ENCODE results near the gene TOB1. TPM values are rescaled to one million over a fixed set of nuclear protein-coding genes. Genes with fewer than 3 reads are reported as not detected.

TOB1 gene
- total and polyA plus RNA-seq, 2 experiments from 2014 or later: 12.1 to 46.9 TPM

GRCh38 chr17:50909765-50910605 lies 43.8 kb upstream of the TOB1 start:
- Histone ChIP-seq H3K27ac (ENCODE audit: low read depth) (no peak overlapping the region), H3K4me1 (ENCODE audit: insufficient read depth) (peaks cover 20% of the 10 kb centered on the region), H3K79me2 (replicated peaks; ENCODE audit: insufficient read depth) (no peaks in the 10 kb centered on the region), H4K20me1 (replicated peaks; ENCODE audit: insufficient read depth) (no peaks in the 10 kb centered on the region), H3K9me2 (ENCODE audit: insufficient read depth) (no peaks in the 10 kb centered on the region), H3K27me3 (ENCODE audit: insufficient read depth) (no peaks in the 10 kb centered on the region), H2AFZ (peak overlapping the region; percentile 90; the same call in 1 of the 2 replicates), H3K36me3 (ENCODE audit: insufficient read depth) (no peaks in the 10 kb centered on the region), H3K4me3 (no peak overlapping the region), H3F3A (replicated peaks; ENCODE audit: low read depth) (no peaks in the 10 kb centered on the region), H3K4me2 (0 out of 2 replicates have a peak overlapping the region, but pooled peaks have one; percentile 4)
- no peak overlapping the region for H3K4me3 Mint-ChIP-seq
- ATAC-seq (peak; percentile 20; the same call in 1 of the 3 replicates), DNase-seq (ENCODE audit: low spot score) (no peak)
- no peak overlapping the region for H3K27ac Mint-ChIP-seq
- H3K27me3 Mint-ChIP-seq (ENCODE audit: insufficient read depth, low read depth, poor library complexity): peaks cover 16% of the 10 kb centered on the region
- H3K36me3 Mint-ChIP-seq (ENCODE audit: low read depth): no peaks in the 10 kb centered on the region
- TF ChIP-seq STAT1 (IDR thresholded peaks at IDR 0.05; ENCODE audit: unreplicated experiment) (no peak), JUNB (IDR thresholded peaks at IDR 0.05; ENCODE audit: unreplicated experiment) (no peak)
- H3K4me1 Mint-ChIP-seq: peaks cover 51% of the 10 kb centered on the region
- H3K9me3 Mint-ChIP-seq: no peaks in the 10 kb centered on the region

DNA sequence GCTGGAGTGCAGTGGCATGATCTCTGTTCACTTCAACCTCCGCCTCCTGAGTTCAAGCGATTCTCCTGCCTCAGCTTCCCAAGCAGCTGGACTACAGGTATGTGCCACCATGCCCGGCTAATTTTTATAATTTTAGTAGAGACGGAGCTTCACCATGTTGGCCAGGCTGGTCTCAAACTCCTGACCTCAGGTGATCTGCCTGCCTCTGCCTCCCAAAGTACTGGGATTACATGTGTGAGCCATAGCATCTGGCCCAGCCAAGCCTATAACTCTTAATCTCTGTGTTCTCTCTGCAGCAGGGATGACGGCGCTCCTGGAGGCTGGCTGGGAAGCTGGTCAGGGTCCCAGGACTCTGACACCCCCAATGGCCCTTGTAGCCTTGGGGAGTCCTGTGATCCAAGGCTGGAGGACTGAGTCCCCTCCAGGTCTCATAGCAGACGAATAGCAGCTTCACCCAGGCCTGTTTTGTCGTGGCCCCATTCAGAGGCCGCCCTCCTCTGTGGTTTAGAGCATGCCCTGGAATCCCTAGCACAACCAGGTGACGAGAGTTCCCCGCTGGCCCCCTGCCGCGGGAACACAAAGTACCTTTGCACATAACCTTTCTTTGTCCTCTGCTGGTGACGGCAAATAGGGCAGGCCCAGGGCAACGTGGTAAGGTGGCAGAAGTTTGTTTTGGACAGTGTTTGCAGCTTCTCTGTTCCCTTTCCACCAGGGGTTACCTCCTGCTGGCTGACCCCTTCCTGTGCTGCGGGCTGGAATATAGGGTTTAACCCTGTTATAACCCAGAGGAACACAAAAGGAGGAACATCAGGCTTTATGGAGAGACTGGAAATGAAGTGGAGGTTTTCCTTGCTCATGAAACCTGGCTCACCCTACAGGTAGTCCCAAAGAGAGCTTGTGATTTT lies 43.0 kb upstream of the TOB1 start:
- Histone ChIP-seq H3K27me3 (ENCODE audit: insufficient read depth) (no peaks in the 10 kb centered on the region), H3F3A (replicated peaks; ENCODE audit: low read depth) (no peaks in the 10 kb centered on the region), H3K4me3 (no peak overlapping the region), H3K4me2 (peak overlapping the region; percentile 51; the same call in 1 of the 2 replicates), H4K20me1 (replicated peaks; ENCODE audit: insufficient read depth) (no peaks in the 10 kb centered on the region), H2AFZ (peak overlapping the region; percentile 90), H3K36me3 (ENCODE audit: insufficient read depth) (no peaks in the 10 kb centered on the region), H3K27ac (ENCODE audit: low read depth) (no peak overlapping the region), H3K79me2 (replicated peaks; ENCODE audit: insufficient read depth) (no peaks in the 10 kb centered on the region), H3K9me2 (ENCODE audit: insufficient read depth) (no peaks in the 10 kb centered on the region), H3K4me1 (ENCODE audit: insufficient read depth) (peaks cover 29% of the 10 kb centered on the region)
- Mint-ChIP-seq H3K9me3 (no peaks in the 10 kb centered on the region), H3K4me3 (no peak overlapping the region), H3K27ac (peak overlapping the region; percentile 78; the same call in 1 of the 2 replicates), H3K27me3 (ENCODE audit: insufficient read depth, low read depth, poor library complexity) (peaks cover 10% of the 10 kb centered on the region), H3K4me1 (peaks cover 46% of the 10 kb centered on the region), H3K36me3 (ENCODE audit: low read depth) (no peaks in the 10 kb centered on the region)
- ATAC-seq: peak; percentile 61
- peak; percentile 76 for DNase-seq (ENCODE audit: low spot score)
- TF ChIP-seq ETS1 (IDR thresholded peaks at IDR 0.05) (no peak), EZH2 (IDR thresholded peaks at IDR 0.05; ENCODE audit: low read depth, unreplicated experiment) (no peak), POLR2AphosphoS5 (IDR thresholded peaks at IDR 0.05; ENCODE audit: low read depth) (no peak), CREB1 (CRISPR knock-in tag; IDR thresholded peaks at IDR 0.05; ENCODE audit: low read depth) (no peak), STAT1 (IDR thresholded peaks at IDR 0.05; ENCODE audit: unreplicated experiment) (no peak)
